Tibial artery (tissue), 4 donors: ENCODE data around the gene DST.
A peak's percentile ranks its signal among the peaks of the same experiment; 100 is the strongest.

ENCODE experiments used
- DNase-seq, 2 donors: peaks; one replicate each; pipeline ENCODE4 v3.0.0-alpha.2; 2019
- H3K27ac ChIP-seq, 2 donors: fragments of 200-600 bp; sonication (generic) in 1 of 2; 1 replicate in 1 of 2; 2 replicates in 1 of 2; pipeline ENCODE4 v1.5.1; 2018 to 2019; ENCODE audit warnings: mild to moderate bottlenecking in 1 of 2
- H3K27me3 ChIP-seq, 2 donors: fragments of 200-600 bp; sonication (generic) in 1 of 2; one replicate each; pipeline versions ENCODE4 v1.5.1 to v1.6.0; 2016 to 2019
- H3K36me3 ChIP-seq, 3 donors: fragments of 200-600 bp; sonication (generic) in 2 of 3; one replicate each; pipeline ENCODE4 v1.5.1; 2016 to 2019; ENCODE audit warnings: mild to moderate bottlenecking in 2 of 3
- H3K4me1 ChIP-seq, 4 donors: fragments of 200-600 bp; sonication (generic) in 2 of 4; 1 replicate in 3 of 4; 2 replicates in 1 of 4; pipeline ENCODE4 v1.5.1; 2016 to 2019
- H3K4me3 ChIP-seq, 2 donors: fragments of 200-600 bp; sonication (generic) in 1 of 2; 1 replicate in 1 of 2; 2 replicates in 1 of 2; pipeline ENCODE4 v1.5.1; 2018 to 2019; ENCODE audit warnings: mild to moderate bottlenecking in 2 of 2
- H3K9me3 ChIP-seq, 3 donors: fragments of 200-600 bp; sonication (generic) in 1 of 3; one replicate each; pipeline ENCODE4 v1.5.1; 2016 to 2019
- CTCF ChIP-seq, 2 experiments: fragments of 200-600 bp in 1 of 2; fragments of 450-650 bp in 1 of 2; IDR thresholded peaks; one replicate each; pipeline ENCODE4 v1.5.1; 2017 to 2019; ENCODE audit warnings: antibody characterized with exemption in 2 of 2, mild to moderate bottlenecking in 1 of 2, moderate library complexity in 1 of 2
- intact Hi-C: fragments of 100-400 bp; cut with DNase I; formaldehyde crosslinking; loops from one replicate; pipeline ENCODE4 v1.15.0; 2023; ENCODE audit warnings: low total_unique reads

Gene DST

GRCh38 chr6:56514395-56514794, 128.3 kb downstream of the DST start:
- DNase-seq, result peak in 1 of 2 donors; percentile 83

GRCh38 chr6:56513631-56514030, 129.1 kb downstream of the DST start:
- Histone ChIP-seq H3K4me3 (no peak overlapping the region), H3K27me3 (no peaks in the 10 kb centered on the region), H3K4me1 (peaks cover 0 to 83% (median 30%) of the 10 kb centered on the region in 4 donors), H3K36me3 (peaks cover 42 to 65% (median 49%) of the 10 kb centered on the region in 3 donors), H3K9me3 (no peaks in the 10 kb centered on the region), H3K27ac (peak overlapping the region; percentile 49 to 55)
- DNase-seq, result no peak
- no peak for TF ChIP-seq CTCF (IDR thresholded peaks at IDR 0.05)
- intact Hi-C loops, result no loop called here

More at GRCh38 chr6:56514395-56514794, 128.3 kb downstream of the DST start:
- Histone ChIP-seq H3K4me1 (peaks cover 0 to 75% (median 27%) of the 10 kb centered on the region in 4 donors), H3K36me3 (peaks cover 37 to 64% (median 45%) of the 10 kb centered on the region in 3 donors), H3K4me3 (no peak overlapping the region), H3K27ac (peak overlapping the region; percentile 55 to 60), H3K9me3 (no peaks in the 10 kb centered on the region), H3K27me3 (no peaks in the 10 kb centered on the region)
- intact Hi-C loops, result no loop called here
- no peak for TF ChIP-seq CTCF (IDR thresholded peaks at IDR 0.05)

- Histone ChIP-seq H3K4me3 (no peak overlapping the region), H3K9me3 (no peaks in the 10 kb centered on the region), H3K36me3 (peaks cover 46 to 72% (median 48%) of the 10 kb centered on the region in 3 donors), H3K27me3 (no peaks in the 10 kb centered on the region), H3K27ac (peak overlapping the region; percentile 16 to 24), H3K4me1 (peaks cover 6 to 83% (median 37%) of the 10 kb centered on the region in 4 donors)
- intact Hi-C loops, result no loop called here
- DNase-seq, result no peak
- TF ChIP-seq CTCF (IDR thresholded peaks at IDR 0.05), result no peak
Observed at GRCh38 chr6:56511591-56511990, 131.1 kb downstream of the DST start.

- TF ChIP-seq CTCF (IDR thresholded peaks at IDR 0.05), result no peak
- Histone ChIP-seq H3K27me3 (no peaks in the 10 kb centered on the region), H3K27ac (peak overlapping the region; percentile 16 to 24), H3K9me3 (no peaks in the 10 kb centered on the region), H3K4me1 (peaks cover 6 to 83% (median 42%) of the 10 kb centered on the region in 4 donors), H3K4me3 (no peak overlapping the region), H3K36me3 (peaks cover 43 to 68% (median 48%) of the 10 kb centered on the region in 3 donors)
- DNase-seq, result no peak
- intact Hi-C loops, result no loop called here
Observed at GRCh38 chr6:56510984-56511531, 131.6 kb downstream of the DST start.

GRCh38 chr6:56509031-56509430, 133.7 kb downstream of the DST start:
- Histone ChIP-seq H3K9me3 (no peaks in the 10 kb centered on the region), H3K27me3 (no peaks in the 10 kb centered on the region), H3K4me1 (peaks cover 6 to 82% (median 42%) of the 10 kb centered on the region in 4 donors), H3K36me3 (peaks cover 48 to 54% (median 53%) of the 10 kb centered on the region in 3 donors), H3K27ac (peak overlapping the region; percentile 76 to 78), H3K4me3 (no peak overlapping the region)
- TF ChIP-seq CTCF (IDR thresholded peaks at IDR 0.05), result no peak
- intact Hi-C loops, result no loop called here
- DNase-seq, result no peak
